HEK293 (cell line): ENCODE data around the gene TMUB1.

Experiments
- CTCF ChIA-PET: fragments of 350-600 bp; formaldehyde crosslinking; extraction: SDS; loops from one replicate; lab custom pipeline; 2021; ENCODE audit warnings: antibody characterized with exemption; lab: Yijun Ruan, JAX
- POLR2A ChIA-PET: fragments of 300-600 bp; formaldehyde crosslinking; extraction: SDS; loops from one replicate; lab custom pipeline; 2020; ENCODE audit warnings: antibody characterized with exemption, inconsistent platforms; lab: Yijun Ruan, JAX
- H3K27ac ChIP-seq: fragments of 200-500 bp; sonication (Bioruptor generic); 2 replicates; pipeline ENCODE4 v1.5.1; 2014; ENCODE audit warnings: low read depth, low read length, control low read depth, inconsistent platforms; ENCODE audit errors: extremely low read depth
- H3K36me3 ChIP-seq, 2 experiments: fragments of 200-500 bp in 1 of 2; sonication (Bioruptor generic) in 1 of 2; 1 replicate in 1 of 2; 2 replicates in 1 of 2; pipeline ENCODE4 v1.5.1; 2014 to 2017; ENCODE audit warnings: inconsistent platforms in 2 of 2, low read length in 2 of 2; ENCODE audit not compliant: control insufficient read depth in 2 of 2, insufficient read depth in 1 of 2
- H3K4me1 ChIP-seq: fragments of 200-500 bp; sonication (Bioruptor generic); 2 replicates; pipeline ENCODE4 v1.5.1; 2014; ENCODE audit warnings: mild to moderate bottlenecking, low read length, inconsistent platforms; ENCODE audit not compliant: control insufficient read depth, insufficient read depth
- H3K4me3 ChIP-seq: 2 replicates; pipeline ENCODE4 v1.5.1; 2011; ENCODE audit warnings: low read depth, mild to moderate bottlenecking, control low read depth, low read length, moderate library complexity
- H3K9me3 ChIP-seq: fragments of 200-500 bp; sonication (Bioruptor generic); 2 replicates; pipeline ENCODE4 v1.5.1; 2014; ENCODE audit warnings: low read depth, low read length, inconsistent platforms; ENCODE audit not compliant: control insufficient read depth, insufficient read depth
- RBAK ChIP-seq: fragments of 450-650 bp; formaldehyde crosslinking; IDR thresholded peaks from 2 replicates; pipeline ENCODE4 v1.5.1; 2016; ENCODE audit warnings: missing biosample characterization, missing genetic modification characterization
- TRIM28 ChIP-seq: IDR thresholded peaks from 2 replicates; pipeline ENCODE4 v1.6.1; 2011; ENCODE audit warnings: low read length, control low read depth, borderline replicate concordance
- WT1 ChIP-seq: fragments of 450-650 bp; formaldehyde crosslinking; IDR thresholded peaks from 2 replicates; pipeline ENCODE4 v1.5.1; 2016; ENCODE audit warnings: missing biosample characterization, missing genetic modification characterization
- ZEB2 ChIP-seq: fragments of 450-650 bp; formaldehyde crosslinking; IDR thresholded peaks from 2 replicates; pipeline ENCODE4 v1.5.1; 2016; ENCODE audit warnings: missing biosample characterization, missing genetic modification characterization
- ZNF121 ChIP-seq: fragments of 450-650 bp; formaldehyde crosslinking; IDR thresholded peaks from 2 replicates; pipeline ENCODE4 v1.5.1; 2016; ENCODE audit warnings: missing biosample characterization, missing genetic modification characterization
- ZNF140 ChIP-seq: fragments of 450-650 bp; formaldehyde crosslinking; IDR thresholded peaks from 2 replicates; pipeline ENCODE4 v1.5.1; 2016; ENCODE audit warnings: missing biosample characterization, missing genetic modification characterization
- ZNF157 ChIP-seq: fragments of 450-650 bp; formaldehyde crosslinking; IDR thresholded peaks from 2 replicates; pipeline ENCODE4 v1.5.1; 2016; ENCODE audit warnings: missing biosample characterization, missing genetic modification characterization
- ZNF16 ChIP-seq: fragments of 450-650 bp; formaldehyde crosslinking; IDR thresholded peaks from 2 replicates; pipeline ENCODE4 v1.5.1; 2016; ENCODE audit warnings: low read depth, missing biosample characterization, missing genetic modification characterization
- ZNF335 ChIP-seq: fragments of 450-650 bp; formaldehyde crosslinking; conservative IDR thresholded peaks from 2 replicates; pipeline ENCODE4 v1.5.1; 2016; ENCODE audit warnings: missing biosample characterization, missing genetic modification characterization
- ZNF366 ChIP-seq: fragments of 450-650 bp; formaldehyde crosslinking; conservative IDR thresholded peaks from 2 replicates; pipeline ENCODE4 v1.5.1; 2016; ENCODE audit warnings: missing biosample characterization, missing genetic modification characterization
- ZNF560 ChIP-seq: fragments of 450-650 bp; formaldehyde crosslinking; IDR thresholded peaks from 2 replicates; pipeline ENCODE4 v1.5.1; 2017; ENCODE audit warnings: missing biosample characterization, missing genetic modification characterization, borderline replicate concordance
- TF ChIP-seq, protein P1 (sequence below): fragments of 450-650 bp; formaldehyde crosslinking; IDR thresholded peaks from 2 replicates; pipeline ENCODE4 v1.5.1; 2016; ENCODE audit warnings: missing biosample characterization, missing genetic modification characterization
- TF ChIP-seq, protein P2 (sequence below): fragments of 450-650 bp; formaldehyde crosslinking; IDR thresholded peaks from 2 replicates; pipeline ENCODE4 v1.5.1; 2016; ENCODE audit warnings: missing biosample characterization, missing genetic modification characterization
- TF ChIP-seq, protein P3 (sequence below): fragments of 450-650 bp; formaldehyde crosslinking; IDR thresholded peaks from 2 replicates; pipeline ENCODE4 v1.5.1; 2016; ENCODE audit warnings: missing biosample characterization, missing genetic modification characterization, borderline replicate concordance
- TF ChIP-seq, protein P4 (sequence below): fragments of 450-650 bp; formaldehyde crosslinking; IDR thresholded peaks from 2 replicates; pipeline ENCODE4 v1.5.1; 2016; ENCODE audit warnings: missing biosample characterization, missing genetic modification characterization
- TF ChIP-seq, protein P5 (sequence below): fragments of 450-650 bp; formaldehyde crosslinking; IDR thresholded peaks from 2 replicates; pipeline ENCODE4 v1.5.1; 2016; ENCODE audit warnings: missing biosample characterization, missing genetic modification characterization
- TF ChIP-seq, protein P6 (sequence below): fragments of 450-650 bp; formaldehyde crosslinking; IDR thresholded peaks from 2 replicates; pipeline ENCODE4 v1.5.1; 2017; ENCODE audit warnings: missing biosample characterization, missing genetic modification characterization

The TMUB1 gene

DNA sequence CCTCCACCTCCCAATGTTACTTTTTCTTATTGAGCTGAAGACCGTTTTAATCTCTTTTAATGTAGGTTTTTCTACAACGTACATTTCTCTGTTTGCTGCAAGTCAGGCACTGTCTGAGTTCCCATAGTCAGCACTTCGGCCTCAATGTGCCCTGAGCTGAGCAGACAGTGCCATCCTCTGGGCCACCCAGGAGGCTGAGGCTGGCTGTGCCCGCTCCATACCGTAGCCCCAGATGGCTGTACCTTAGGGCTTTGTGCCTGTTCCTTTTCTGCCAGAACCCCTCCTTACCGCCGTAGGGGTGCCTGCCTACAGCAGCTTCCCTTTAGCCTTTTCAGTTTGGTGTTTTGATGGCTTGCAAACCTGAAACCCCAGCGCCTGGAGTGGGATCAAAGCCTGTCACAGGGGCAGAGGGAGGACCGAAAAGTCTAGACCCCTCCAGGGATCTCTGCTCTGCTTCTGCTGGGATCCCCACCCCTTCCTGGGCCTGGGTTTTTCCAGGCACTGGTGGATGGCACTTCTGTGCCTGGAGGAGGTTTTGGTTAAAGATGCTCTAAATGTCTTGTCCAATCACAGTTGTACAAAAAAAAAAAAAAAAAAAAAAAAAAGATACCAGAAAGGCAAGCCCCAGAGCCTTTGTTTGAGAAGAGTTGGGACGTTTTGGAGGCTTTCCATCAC lies 12.0 kb upstream of the TMUB1 start:
- CTCF ChIA-PET: interaction anchor here (0.7 to 4.9 kb wide), 3 partner anchors 17 to 1405 kb away, joined by 3 to 43 read pairs (median 6); no protein-coding TSS in a partner anchor
- H3K4me1 ChIP-seq: no peaks in the 10 kb centered on the region
- 0 out of 2 replicates have a peak overlapping the region, but pooled peaks have one; percentile 7 for H3K27ac ChIP-seq
- H3K9me3 ChIP-seq: no peaks in the 10 kb centered on the region
- H3K4me3 ChIP-seq: no peak overlapping the region
- POLR2A ChIA-PET: no interaction called here
- H3K36me3 ChIP-seq: peaks cover 0 to 43% of the 10 kb centered on the region in 2 experiments; a peak in 2 of 3 replicates
- TF ChIP-seq, protein P1, sequence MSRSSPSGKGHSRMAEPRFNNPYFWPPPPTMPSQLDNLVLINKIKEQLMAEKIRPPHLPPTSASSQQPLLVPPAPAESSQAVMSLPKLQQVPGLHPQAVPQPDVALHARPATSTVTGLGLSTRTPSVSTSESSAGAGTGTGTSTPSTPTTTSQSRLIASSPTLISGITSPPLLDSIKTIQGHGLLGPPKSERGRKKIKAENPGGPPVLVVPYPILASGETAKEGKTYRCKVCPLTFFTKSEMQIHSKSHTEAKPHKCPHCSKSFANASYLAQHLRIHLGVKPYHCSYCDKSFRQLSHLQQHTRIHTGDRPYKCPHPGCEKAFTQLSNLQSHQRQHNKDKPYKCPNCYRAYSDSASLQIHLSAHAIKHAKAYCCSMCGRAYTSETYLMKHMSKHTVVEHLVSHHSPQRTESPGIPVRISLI (tag by site-specific recombination): 0 out of 2 replicates have a peak, but pooled peaks have one; percentile 14
- TF ChIP-seq, protein P2, sequence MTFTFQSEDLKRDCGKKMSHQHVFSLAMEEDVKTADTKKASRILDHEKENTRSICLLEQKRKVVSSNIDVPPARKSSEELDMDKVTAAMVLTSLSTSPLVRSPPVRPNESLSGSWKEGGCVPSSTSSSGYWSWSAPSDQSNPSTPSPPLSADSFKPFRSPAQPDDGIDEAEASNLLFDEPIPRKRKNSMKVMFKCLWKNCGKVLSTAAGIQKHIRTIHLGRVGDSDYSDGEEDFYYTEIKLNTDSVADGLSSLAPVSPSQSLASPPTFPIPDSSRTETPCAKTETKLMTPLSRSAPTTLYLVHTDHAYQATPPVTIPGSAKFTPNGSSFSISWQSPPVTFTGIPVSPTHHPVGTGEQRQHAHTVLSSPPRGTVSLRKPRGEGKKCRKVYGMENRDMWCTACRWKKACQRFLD: no peak
- TF ChIP-seq RBAK: no peak
- TF ChIP-seq, protein P3, sequence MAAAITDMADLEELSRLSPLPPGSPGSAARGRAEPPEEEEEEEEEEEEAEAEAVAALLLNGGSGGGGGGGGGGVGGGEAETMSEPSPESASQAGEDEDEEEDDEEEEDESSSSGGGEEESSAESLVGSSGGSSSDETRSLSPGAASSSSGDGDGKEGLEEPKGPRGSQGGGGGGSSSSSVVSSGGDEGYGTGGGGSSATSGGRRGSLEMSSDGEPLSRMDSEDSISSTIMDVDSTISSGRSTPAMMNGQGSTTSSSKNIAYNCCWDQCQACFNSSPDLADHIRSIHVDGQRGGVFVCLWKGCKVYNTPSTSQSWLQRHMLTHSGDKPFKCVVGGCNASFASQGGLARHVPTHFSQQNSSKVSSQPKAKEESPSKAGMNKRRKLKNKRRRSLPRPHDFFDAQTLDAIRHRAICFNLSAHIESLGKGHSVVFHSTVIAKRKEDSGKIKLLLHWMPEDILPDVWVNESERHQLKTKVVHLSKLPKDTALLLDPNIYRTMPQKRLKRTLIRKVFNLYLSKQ (tag by site-specific recombination): no peak
- no peak for TF ChIP-seq ZNF335 (tag by site-specific recombination)
- TF ChIP-seq, protein P4, sequence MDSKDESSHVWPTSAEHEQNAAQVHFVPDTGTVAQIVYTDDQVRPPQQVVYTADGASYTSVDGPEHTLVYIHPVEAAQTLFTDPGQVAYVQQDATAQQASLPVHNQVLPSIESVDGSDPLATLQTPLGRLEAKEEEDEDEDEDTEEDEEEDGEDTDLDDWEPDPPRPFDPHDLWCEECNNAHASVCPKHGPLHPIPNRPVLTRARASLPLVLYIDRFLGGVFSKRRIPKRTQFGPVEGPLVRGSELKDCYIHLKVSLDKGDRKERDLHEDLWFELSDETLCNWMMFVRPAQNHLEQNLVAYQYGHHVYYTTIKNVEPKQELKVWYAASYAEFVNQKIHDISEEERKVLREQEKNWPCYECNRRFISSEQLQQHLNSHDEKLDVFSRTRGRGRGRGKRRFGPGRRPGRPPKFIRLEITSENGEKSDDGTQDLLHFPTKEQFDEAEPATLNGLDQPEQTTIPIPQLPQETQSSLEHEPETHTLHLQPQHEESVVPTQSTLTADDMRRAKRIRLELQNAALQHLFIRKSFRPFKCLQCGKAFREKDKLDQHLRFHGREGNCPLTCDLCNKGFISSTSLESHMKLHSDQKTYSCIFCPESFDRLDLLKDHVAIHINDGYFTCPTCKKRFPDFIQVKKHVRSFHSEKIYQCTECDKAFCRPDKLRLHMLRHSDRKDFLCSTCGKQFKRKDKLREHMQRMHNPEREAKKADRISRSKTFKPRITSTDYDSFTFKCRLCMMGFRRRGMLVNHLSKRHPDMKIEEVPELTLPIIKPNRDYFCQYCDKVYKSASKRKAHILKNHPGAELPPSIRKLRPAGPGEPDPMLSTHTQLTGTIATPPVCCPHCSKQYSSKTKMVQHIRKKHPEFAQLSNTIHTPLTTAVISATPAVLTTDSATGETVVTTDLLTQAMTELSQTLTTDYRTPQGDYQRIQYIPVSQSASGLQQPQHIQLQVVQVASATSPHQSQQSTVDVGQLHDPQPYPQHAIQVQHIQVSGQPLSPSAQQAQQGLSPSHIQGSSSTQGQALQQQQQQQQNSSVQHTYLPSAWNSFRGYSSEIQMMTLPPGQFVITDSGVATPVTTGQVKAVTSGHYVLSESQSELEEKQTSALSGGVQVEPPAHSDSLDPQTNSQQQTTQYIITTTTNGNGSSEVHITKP (tag by site-specific recombination): peak; percentile 27; the same call in 1 of the 2 replicates
- no peak for TF ChIP-seq ZNF140 (tag by site-specific recombination)

DNA sequence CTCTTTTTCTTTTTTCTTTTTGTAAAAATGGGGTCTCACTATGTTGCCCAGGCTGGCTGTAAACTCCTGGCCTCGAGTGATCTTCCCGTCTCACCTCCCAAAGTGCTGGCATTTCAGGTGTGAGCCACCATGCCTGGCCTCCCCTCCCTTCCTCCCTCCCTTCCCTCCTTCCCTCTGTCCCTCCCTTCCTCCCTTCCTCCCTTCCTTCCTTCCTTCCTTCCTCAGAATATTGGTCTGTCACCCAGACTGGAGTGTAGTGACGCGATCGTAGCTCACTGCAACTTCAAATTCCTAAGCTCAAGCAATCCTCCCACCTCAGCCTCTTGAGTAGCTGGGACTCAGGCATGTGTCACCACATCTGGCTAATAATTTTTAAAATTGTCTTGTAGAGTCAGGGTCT lies 11.4 kb upstream of the TMUB1 start:
- no peaks in the 10 kb centered on the region for H3K9me3 ChIP-seq
- TF ChIP-seq, protein P5, sequence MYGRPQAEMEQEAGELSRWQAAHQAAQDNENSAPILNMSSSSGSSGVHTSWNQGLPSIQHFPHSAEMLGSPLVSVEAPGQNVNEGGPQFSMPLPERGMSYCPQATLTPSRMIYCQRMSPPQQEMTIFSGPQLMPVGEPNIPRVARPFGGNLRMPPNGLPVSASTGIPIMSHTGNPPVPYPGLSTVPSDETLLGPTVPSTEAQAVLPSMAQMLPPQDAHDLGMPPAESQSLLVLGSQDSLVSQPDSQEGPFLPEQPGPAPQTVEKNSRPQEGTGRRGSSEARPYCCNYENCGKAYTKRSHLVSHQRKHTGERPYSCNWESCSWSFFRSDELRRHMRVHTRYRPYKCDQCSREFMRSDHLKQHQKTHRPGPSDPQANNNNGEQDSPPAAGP: 0 out of 2 replicates have a peak, but pooled peaks have one; percentile 32
- TF ChIP-seq ZNF366 (tag by site-specific recombination) (peak; percentile 86), ZNF121 (tag by site-specific recombination) (peak; percentile 99), ZNF157 (tag by site-specific recombination) (no peak), ZNF560 (no peak), ZNF16 (tag by site-specific recombination) (no peak), WT1 (tag by site-specific recombination) (peak; percentile 87), ZNF140 (tag by site-specific recombination) (no peak), TRIM28 (no peak), ZEB2 (tag by site-specific recombination) (no peak)
- TF ChIP-seq, protein P4 (tag by site-specific recombination): no peak
- TF ChIP-seq, protein P6, sequence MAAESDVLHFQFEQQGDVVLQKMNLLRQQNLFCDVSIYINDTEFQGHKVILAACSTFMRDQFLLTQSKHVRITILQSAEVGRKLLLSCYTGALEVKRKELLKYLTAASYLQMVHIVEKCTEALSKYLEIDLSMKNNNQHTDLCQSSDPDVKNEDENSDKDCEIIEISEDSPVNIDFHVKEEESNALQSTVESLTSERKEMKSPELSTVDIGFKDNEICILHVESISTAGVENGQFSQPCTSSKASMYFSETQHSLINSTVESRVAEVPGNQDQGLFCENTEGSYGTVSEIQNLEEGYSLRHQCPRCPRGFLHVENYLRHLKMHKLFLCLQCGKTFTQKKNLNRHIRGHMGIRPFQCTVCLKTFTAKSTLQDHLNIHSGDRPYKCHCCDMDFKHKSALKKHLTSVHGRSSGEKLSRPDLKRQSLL (tag by site-specific recombination): no peak
- TF ChIP-seq, all 188 proteins: peak for 4
- H3K4me3 ChIP-seq: no peak overlapping the region
- ChIA-PET CTCF (interaction anchor here (0.7 to 4.9 kb wide), 4 partner anchors 17 to 1404 kb away, joined by 3 to 43 read pairs (median 3); no protein-coding TSS in a partner anchor), POLR2A (no interaction called here)
- 0 out of 2 replicates have a peak, but pooled peaks cover under 1% of the 10 kb centered on the region for H3K4me1 ChIP-seq
- peaks cover 0 to 47% of the 10 kb centered on the region in 2 experiments; a peak in 2 of 3 replicates for H3K36me3 ChIP-seq
- 0 out of 2 replicates have a peak overlapping the region, but pooled peaks have one; percentile 7 for H3K27ac ChIP-seq
